Thoracic aorta (tissue), 2 donors: ENCODE data around the gene WDPCP. TPM values are rescaled to one million over a fixed set of nuclear protein-coding genes. Genes with fewer than 3 reads are reported as not detected.

Source experiments
- ATAC-seq: fragments of 150-250 bp; one replicate; pipeline ENCODE4 v1.8.0; 2017; ENCODE audit warnings: low read depth; ENCODE audit not compliant: insufficient number of reproducible peaks, low FRiP score
- DNase-seq: peaks from one replicate; pipeline ENCODE4 v3.0.0-alpha.2; 2020; ENCODE audit warnings: low spot score
- H3K27ac ChIP-seq, 2 donors: fragments of 200-600 bp; sonication (generic); 1 replicate in 1 of 2; 2 replicates in 1 of 2; pipeline ENCODE4 v1.5.1; 2016; ENCODE audit warnings: mild to moderate bottlenecking in 2 of 2, moderate library complexity in 2 of 2
- H3K27me3 ChIP-seq: fragments of 200-600 bp; sonication (generic); replicated peaks from 2 replicates; pipeline ENCODE4 v1.6.0; 2016; ENCODE audit warnings: mild to moderate bottlenecking; ENCODE audit not compliant: insufficient read depth
- H3K36me3 ChIP-seq: fragments of 200-600 bp; sonication (generic); one replicate; pipeline ENCODE4 v1.5.1; 2016
- H3K4me1 ChIP-seq, 2 donors: fragments of 200-600 bp; sonication (generic); 1 replicate in 1 of 2; 2 replicates in 1 of 2; pipeline versions ENCODE4 v1.5.1 to v1.6.0; 2016; ENCODE audit warnings: low read depth in 2 of 2, mild to moderate bottlenecking in 1 of 2; ENCODE audit not compliant: control insufficient read depth in 1 of 2
- H3K4me3 ChIP-seq: fragments of 200-600 bp; sonication (generic); 2 replicates; pipeline ENCODE4 v1.5.1; 2016; ENCODE audit warnings: mild to moderate bottlenecking
- H3K9me3 ChIP-seq: fragments of 200-600 bp; sonication (generic); 2 replicates; pipeline ENCODE4 v1.5.1; 2016
- CTCF ChIP-seq: fragments of 200-600 bp; sonication (generic); IDR thresholded peaks from one replicate; pipeline ENCODE4 v1.5.1; 2019; ENCODE audit warnings: antibody characterized with exemption
- total RNA-seq, 2 donors: library from RNA; depleted of rRNA; stranded (reverse); fragments of >200 nt; gene quantifications; one replicate each; pipeline versions ENCODE4 v1.1.0 to v1.2.3, GENCODE V29; 2016

The WDPCP gene
- total RNA-seq, 2 donors from 2014 or later = 13.7 to 16.2 TPM

GRCh38 chr2:63093502-63093901 lies 494.8 kb downstream of the WDPCP start:
- ATAC-seq (no peak), DNase-seq (no peak)
- TF ChIP-seq CTCF = no peak
- no peaks in the 10 kb centered on the region for H3K27me3 ChIP-seq
- H3K36me3 ChIP-seq = no peaks in the 10 kb centered on the region
- H3K4me1 ChIP-seq = no peaks in the 10 kb centered on the region
- no peak overlapping the region for H3K27ac ChIP-seq
- no peaks in the 10 kb centered on the region for H3K9me3 ChIP-seq
- no peak overlapping the region for H3K4me3 ChIP-seq

GRCh38 chr2:63092857-63093256 lies 495.4 kb downstream of the WDPCP start:
- Histone ChIP-seq H3K4me3 (no peak overlapping the region), H3K27ac (no peak overlapping the region), H3K27me3 (no peaks in the 10 kb centered on the region), H3K4me1 (no peaks in the 10 kb centered on the region), H3K36me3 (no peaks in the 10 kb centered on the region), H3K9me3 (no peaks in the 10 kb centered on the region)
- DNase-seq = no peak
- TF ChIP-seq CTCF = no peak
- ATAC-seq = no peak

GRCh38 chr2:63092401-63092800 lies 495.9 kb downstream of the WDPCP start:
- no peaks in the 10 kb centered on the region for H3K27me3 ChIP-seq
- TF ChIP-seq CTCF = no peak
- no peak overlapping the region for H3K4me3 ChIP-seq
- ATAC-seq (no peak), DNase-seq (no peak)
- H3K4me1 ChIP-seq = no peaks in the 10 kb centered on the region
- H3K9me3 ChIP-seq = no peaks in the 10 kb centered on the region
- no peaks in the 10 kb centered on the region for H3K36me3 ChIP-seq
- no peak overlapping the region for H3K27ac ChIP-seq

- Histone ChIP-seq H3K9me3 (no peaks in the 10 kb centered on the region), H3K27me3 (no peaks in the 10 kb centered on the region), H3K4me3 (no peak overlapping the region), H3K4me1 (no peaks in the 10 kb centered on the region), H3K36me3 (no peaks in the 10 kb centered on the region), H3K27ac (no peak overlapping the region)
- TF ChIP-seq CTCF = no peak
- ATAC-seq (no peak), DNase-seq (no peak)
These were observed 501.6 kb downstream of the WDPCP start for GRCh38 chr2:63086687-63087086.

GRCh38 chr2:63081404-63081803 lies 506.9 kb downstream of the WDPCP start:
- Histone ChIP-seq H3K36me3 (no peaks in the 10 kb centered on the region), H3K4me1 (no peaks in the 10 kb centered on the region), H3K27me3 (no peaks in the 10 kb centered on the region), H3K27ac (no peak overlapping the region), H3K9me3 (no peaks in the 10 kb centered on the region), H3K4me3 (no peak overlapping the region)
- no peak for DNase-seq
- no peak for ATAC-seq
- TF ChIP-seq CTCF = no peak
